GM06990 (cell line): Measurements from ENCODE around the gene DIAPH1.

Experiments used
- DNase-seq: peaks from one replicate; pipeline ENCODE4 v3.0.0-alpha.2; 2011; ENCODE audit not compliant: insufficient read length; ENCODE audit errors: extremely low read depth
- H3K27me3 ChIP-seq: replicated peaks from 2 replicates; pipeline ENCODE4 v1.6.0; 2011; ENCODE audit warnings: low read length; ENCODE audit not compliant: control insufficient read depth, insufficient read depth
- H3K36me3 ChIP-seq: 2 replicates; pipeline ENCODE4 v1.5.1; 2011; ENCODE audit warnings: low read length; ENCODE audit not compliant: control insufficient read depth, insufficient read depth
- H3K4me3 ChIP-seq: replicated peaks from 2 replicates; pipeline ENCODE4 v1.5.1; 2011; ENCODE audit warnings: low read depth, mild to moderate bottlenecking, control low read depth, low read length
- CTCF ChIP-seq: IDR thresholded peaks from 2 replicates; pipeline ENCODE4 v1.5.1; 2011; ENCODE audit warnings: low read length, control low read depth, mild to moderate bottlenecking, inconsistent platforms; ENCODE audit not compliant: insufficient read depth, poor library complexity, severe bottlenecking

DIAPH1 gene

GRCh38 chr5:141650851-141651727 is 32.3 kb upstream of the DIAPH1 start, which contains the start of gene FCHSD1:
Gene FCHSD1 (minus strand): TSS chr5:141651418. CDS start chr5:141651368, 50 bp downstream.
- no peak for TF ChIP-seq CTCF
- no peaks in the 10 kb centered on the region for H3K27me3 ChIP-seq
- peak; percentile 92 for DNase-seq
- peak within 1 kb of the TSS; percentile 83 for H3K4me3 ChIP-seq
- peaks cover 5% of the 10 kb centered on the region for H3K36me3 ChIP-seq

- TF ChIP-seq CTCF = no peak
- no peak for DNase-seq
- H3K4me3 ChIP-seq = no peak overlapping the region
- H3K27me3 ChIP-seq = no peaks in the 10 kb centered on the region
- peaks cover 9% of the 10 kb centered on the region for H3K36me3 ChIP-seq
These were observed 31.2 kb upstream of the DIAPH1 start for GRCh38 chr5:141649972-141650371.

GRCh38 chr5:141649056-141649688 is 30.4 kb upstream of the DIAPH1 start:
- H3K27me3 ChIP-seq = no peaks in the 10 kb centered on the region
- H3K4me3 ChIP-seq = no peak overlapping the region
- H3K36me3 ChIP-seq = peaks cover 12% of the 10 kb centered on the region
- DNase-seq = no peak
- no peak for TF ChIP-seq CTCF

- H3K27me3 ChIP-seq = no peaks in the 10 kb centered on the region
- H3K4me3 ChIP-seq = no peak overlapping the region
- H3K36me3 ChIP-seq = peaks cover 16% of the 10 kb centered on the region
- TF ChIP-seq CTCF = no peak
- DNase-seq = no peak
These were observed 29.1 kb upstream of the DIAPH1 start for GRCh38 chr5:141647851-141648250.

GRCh38 chr5:141647242-141647641 is 28.4 kb upstream of the DIAPH1 start:
- H3K36me3 ChIP-seq = peaks cover 16% of the 10 kb centered on the region
- no peak for DNase-seq
- no peak for TF ChIP-seq CTCF

More at GRCh38 chr5:141647242-141647641, 28.4 kb upstream of the DIAPH1 start:
- no peak overlapping the region for H3K4me3 ChIP-seq
- no peaks in the 10 kb centered on the region for H3K27me3 ChIP-seq
